Measurements from ENCODE around the gene ADARB2. TPM values are rescaled to one million over a fixed set of nuclear protein-coding genes. Genes with fewer than 3 reads are reported as not detected.

ADARB2 gene
- total RNA-seq, 1 donor from 2014 or later = not detected

GRCh38 chr10:1208366-1209311 is 528.7 kb downstream of the ADARB2 start:
- Histone ChIP-seq H3K36me3 (no peaks in the 10 kb centered on the region), H3K9me3 (no peaks in the 10 kb centered on the region), H3K4me3 (no peak overlapping the region), H3K27me3 (no peaks in the 10 kb centered on the region), H3K4me1 (no peaks in the 10 kb centered on the region), H3K27ac (no peak overlapping the region)
- intact Hi-C loops (cut with DNase I) = no loop called here
- TF ChIP-seq, protein P1, sequence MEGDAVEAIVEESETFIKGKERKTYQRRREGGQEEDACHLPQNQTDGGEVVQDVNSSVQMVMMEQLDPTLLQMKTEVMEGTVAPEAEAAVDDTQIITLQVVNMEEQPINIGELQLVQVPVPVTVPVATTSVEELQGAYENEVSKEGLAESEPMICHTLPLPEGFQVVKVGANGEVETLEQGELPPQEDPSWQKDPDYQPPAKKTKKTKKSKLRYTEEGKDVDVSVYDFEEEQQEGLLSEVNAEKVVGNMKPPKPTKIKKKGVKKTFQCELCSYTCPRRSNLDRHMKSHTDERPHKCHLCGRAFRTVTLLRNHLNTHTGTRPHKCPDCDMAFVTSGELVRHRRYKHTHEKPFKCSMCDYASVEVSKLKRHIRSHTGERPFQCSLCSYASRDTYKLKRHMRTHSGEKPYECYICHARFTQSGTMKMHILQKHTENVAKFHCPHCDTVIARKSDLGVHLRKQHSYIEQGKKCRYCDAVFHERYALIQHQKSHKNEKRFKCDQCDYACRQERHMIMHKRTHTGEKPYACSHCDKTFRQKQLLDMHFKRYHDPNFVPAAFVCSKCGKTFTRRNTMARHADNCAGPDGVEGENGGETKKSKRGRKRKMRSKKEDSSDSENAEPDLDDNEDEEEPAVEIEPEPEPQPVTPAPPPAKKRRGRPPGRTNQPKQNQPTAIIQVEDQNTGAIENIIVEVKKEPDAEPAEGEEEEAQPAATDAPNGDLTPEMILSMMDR (IDR thresholded peaks at IDR 0.05) = no peak
- no peak for DNase-seq (ENCODE audit: low spot score in 2 of 2)

GRCh38 chr10:1206601-1207000 is 530.7 kb downstream of the ADARB2 start:
- intact Hi-C loops (cut with DNase I) = no loop called here
- H3K4me1 ChIP-seq = no peaks in the 10 kb centered on the region
- no peak overlapping the region for H3K27ac ChIP-seq
- no peak for DNase-seq (ENCODE audit: low spot score in 2 of 2)
- H3K36me3 ChIP-seq = no peaks in the 10 kb centered on the region
- no peak overlapping the region for H3K4me3 ChIP-seq
- TF ChIP-seq, protein P1 (IDR thresholded peaks at IDR 0.05) = no peak
- H3K9me3 ChIP-seq = no peaks in the 10 kb centered on the region
- H3K27me3 ChIP-seq = no peaks in the 10 kb centered on the region

- Histone ChIP-seq H3K27ac (no peak overlapping the region), H3K9me3 (no peaks in the 10 kb centered on the region), H3K27me3 (no peaks in the 10 kb centered on the region), H3K4me1 (no peaks in the 10 kb centered on the region), H3K4me3 (no peak overlapping the region), H3K36me3 (no peaks in the 10 kb centered on the region)
- intact Hi-C loops (cut with DNase I) = no loop called here
- DNase-seq (ENCODE audit: low spot score in 2 of 2) = no peak
- TF ChIP-seq, protein P1 (IDR thresholded peaks at IDR 0.05) = no peak
These were observed 531.2 kb downstream of the ADARB2 start for GRCh38 chr10:1206101-1206500.

GRCh38 chr10:1205450-1206030 is 531.8 kb downstream of the ADARB2 start:
- H3K27me3 ChIP-seq = no peaks in the 10 kb centered on the region
- no peak overlapping the region for H3K27ac ChIP-seq
- DNase-seq (ENCODE audit: low spot score in 2 of 2) = no peak
- no peaks in the 10 kb centered on the region for H3K36me3 ChIP-seq
- intact Hi-C loops (cut with DNase I) = no loop called here
- no peaks in the 10 kb centered on the region for H3K9me3 ChIP-seq
- H3K4me3 ChIP-seq = no peak overlapping the region
- H3K4me1 ChIP-seq = no peaks in the 10 kb centered on the region
- TF ChIP-seq, protein P1 (IDR thresholded peaks at IDR 0.05) = no peak

DNA sequence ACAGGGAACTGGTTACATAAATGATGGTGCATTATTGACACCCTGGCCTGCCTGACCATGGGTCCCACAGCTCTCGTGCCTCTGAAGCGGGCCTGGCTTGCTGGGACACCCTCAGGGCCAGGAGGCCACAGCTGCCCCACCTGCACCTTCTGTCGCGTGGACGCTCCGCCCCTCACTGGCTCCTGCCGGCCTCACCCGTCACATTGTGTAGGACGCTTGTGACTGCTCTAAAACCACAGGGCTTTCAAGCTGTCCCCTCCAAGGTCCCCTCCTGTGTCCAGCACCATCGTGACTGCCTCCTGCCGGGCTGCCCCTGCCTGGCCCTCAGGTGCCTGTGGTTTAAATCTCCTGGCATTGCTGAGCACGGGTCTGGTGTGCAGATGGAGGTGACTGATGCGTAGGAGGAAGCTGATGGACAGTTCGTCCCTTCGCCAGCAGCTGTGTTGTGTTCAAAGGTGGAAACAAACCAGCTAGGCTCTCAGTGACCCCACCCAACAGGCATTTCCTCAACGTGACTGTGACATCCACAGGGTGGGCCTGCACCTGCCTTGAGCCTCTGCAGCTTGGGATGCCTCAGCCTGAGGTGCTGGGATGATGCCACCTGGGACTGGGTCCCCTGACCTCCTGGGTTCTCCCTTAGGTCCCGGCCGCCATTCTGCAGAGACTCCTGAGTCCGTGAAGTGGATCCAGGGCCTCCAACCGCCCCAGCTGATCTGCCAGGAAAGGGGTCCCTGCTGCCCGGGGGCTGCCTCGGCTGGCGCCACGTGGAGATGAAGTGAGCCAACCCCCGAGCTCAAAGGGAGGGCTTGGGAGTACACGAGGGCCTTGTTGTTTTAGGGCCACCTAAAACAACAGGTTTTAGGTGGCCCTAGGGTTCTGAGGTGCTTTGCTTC is 532.6 kb downstream of the ADARB2 start:
- intact Hi-C loops (cut with DNase I) = no loop called here
- H3K9me3 ChIP-seq = no peaks in the 10 kb centered on the region
- TF ChIP-seq, protein P1 (IDR thresholded peaks at IDR 0.05) = no peak
- no peaks in the 10 kb centered on the region for H3K27me3 ChIP-seq
- H3K4me1 ChIP-seq = no peaks in the 10 kb centered on the region
- DNase-seq (ENCODE audit: low spot score in 2 of 2) = no peak
- no peak overlapping the region for H3K27ac ChIP-seq
- H3K4me3 ChIP-seq = no peak overlapping the region
- H3K36me3 ChIP-seq = no peaks in the 10 kb centered on the region

All from ascending aorta (tissue), 2 donors.